Measurements from ENCODE around the gene C2orf78.

Gene C2orf78

DNA sequence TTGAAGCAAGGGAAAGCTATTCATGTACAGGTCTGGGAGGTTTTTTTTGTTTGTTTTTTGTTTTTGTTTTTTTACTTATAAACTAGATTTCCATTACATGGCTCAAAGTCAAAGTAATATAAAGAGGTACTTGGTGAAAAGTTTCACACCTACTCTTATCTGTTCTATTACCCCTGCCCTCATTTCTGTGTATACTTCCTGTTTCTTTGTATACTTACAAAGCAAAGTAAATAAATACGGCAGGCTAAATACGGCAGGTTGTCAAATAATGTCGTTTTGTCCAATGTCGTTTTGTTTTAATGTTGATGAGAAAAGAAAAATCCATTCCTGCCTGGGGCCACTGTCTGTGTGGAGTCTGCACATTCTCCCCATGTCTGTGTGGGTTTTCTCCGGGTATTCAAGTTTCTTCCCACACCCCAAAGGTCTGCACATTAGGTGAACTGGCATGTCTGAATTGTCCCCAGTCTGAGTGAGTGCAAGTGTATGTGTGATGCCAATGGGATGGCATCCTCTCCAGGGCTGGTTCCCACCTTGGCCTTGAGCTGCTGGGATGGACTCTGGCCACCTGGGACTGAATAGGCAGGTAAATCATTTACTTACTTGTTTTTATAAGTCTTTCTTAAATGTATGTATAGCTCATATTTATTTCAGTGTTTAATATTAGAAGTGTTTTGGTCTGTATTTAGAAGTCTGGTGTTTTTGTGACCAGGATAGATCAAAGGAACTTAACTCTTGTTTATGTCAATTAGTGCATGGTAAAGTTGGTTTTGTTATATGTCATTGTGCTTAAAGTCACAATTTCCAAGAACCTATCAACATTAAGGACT, 58.1 kb downstream of the C2orf78 start:
- DNase-seq = no peak

DNA sequence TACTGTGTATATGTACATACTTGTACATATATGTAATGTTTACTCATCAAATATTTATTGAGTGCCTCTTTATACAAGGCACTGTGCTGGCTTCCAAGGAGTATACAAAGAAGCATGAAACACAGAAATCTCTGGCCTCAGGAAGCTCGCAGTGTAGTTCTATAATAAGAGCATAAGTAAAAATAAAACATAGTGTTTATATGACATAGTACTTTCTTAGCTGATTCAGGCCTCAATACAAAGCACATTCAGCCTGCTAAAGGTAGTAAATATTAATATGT, 58.7 kb downstream of the C2orf78 start:
- no peak for DNase-seq

DNA sequence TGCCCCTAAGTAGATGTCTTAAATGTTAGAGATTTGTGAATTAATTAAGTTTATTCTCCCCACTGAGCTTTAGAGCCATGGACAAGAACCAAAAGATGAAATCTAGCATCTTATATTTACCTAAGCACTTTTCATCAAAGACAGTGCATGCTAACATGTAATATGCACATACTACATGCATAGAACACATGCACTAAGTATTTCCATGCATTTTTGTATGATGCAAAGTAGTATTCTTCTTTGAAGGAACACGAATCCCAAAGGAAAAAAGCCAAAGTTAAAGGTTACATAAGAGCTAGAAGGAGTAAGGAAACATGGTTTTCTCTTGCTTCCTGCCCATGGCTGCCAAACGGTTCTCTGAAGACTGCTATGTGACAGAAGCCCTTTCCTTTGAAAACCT, 60.1 kb downstream of the C2orf78 start:
- DNase-seq = no peak

DNA sequence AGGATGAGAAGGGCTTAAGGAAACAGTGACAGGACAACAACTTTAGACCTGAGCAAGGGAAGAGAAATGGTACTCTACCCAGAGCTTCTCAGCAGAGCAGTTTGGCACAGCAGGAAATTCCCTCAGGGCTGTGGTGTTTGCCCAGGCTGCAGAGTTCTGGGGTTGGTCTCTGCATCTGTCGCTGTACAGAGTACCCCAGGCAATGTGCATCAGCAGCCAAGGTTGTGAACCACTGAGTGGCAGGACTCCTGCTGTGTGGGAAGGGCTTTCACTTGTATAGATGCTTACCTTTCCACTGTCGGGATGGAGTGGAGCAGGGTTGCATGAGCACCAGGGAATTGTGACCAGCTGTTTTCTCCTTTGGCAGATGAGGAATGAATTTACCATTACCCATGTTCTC, 66.0 kb downstream of the C2orf78 start:
- DNase-seq = no peak

DNA sequence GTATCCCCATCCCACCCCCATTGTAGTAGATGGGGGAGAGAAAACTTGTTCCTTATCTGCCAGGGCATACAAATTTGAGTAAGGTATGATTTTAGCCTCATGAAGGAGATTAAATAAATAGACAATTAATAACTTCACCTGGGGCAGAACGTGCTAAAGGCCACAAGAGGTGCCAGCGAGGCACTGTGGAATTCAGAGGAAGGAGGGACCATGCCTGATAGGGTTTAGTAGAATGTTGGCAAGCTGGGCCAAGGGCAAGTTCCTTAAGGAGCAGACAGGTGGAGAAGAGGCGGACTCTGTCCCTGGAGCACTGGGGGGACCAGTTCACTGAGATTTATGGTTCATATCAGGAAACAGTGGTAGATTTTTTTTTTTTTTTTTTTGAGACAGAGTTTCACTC, 67.3 kb downstream of the C2orf78 start:
- DNase-seq = no peak

DNA sequence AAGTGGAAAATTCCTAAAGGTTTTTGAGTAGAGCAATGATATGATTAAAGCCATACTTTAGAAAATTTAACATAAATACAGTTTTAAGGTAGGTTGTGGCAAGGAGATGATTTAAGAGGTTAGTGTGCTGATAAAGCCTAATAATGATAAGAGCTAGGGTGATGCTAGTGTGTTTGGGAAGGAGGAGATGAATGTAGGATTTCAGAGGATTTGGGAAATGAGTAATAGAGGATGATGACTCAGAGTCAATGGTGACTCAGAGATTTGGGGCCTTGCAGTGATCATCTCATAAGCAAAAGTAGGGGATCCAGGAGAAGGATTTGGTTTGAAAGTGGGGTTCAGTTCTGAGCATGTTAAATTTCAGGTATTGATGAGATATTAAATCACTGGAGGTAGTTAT, 68.0 kb downstream of the C2orf78 start:
- no peak for DNase-seq

DNA sequence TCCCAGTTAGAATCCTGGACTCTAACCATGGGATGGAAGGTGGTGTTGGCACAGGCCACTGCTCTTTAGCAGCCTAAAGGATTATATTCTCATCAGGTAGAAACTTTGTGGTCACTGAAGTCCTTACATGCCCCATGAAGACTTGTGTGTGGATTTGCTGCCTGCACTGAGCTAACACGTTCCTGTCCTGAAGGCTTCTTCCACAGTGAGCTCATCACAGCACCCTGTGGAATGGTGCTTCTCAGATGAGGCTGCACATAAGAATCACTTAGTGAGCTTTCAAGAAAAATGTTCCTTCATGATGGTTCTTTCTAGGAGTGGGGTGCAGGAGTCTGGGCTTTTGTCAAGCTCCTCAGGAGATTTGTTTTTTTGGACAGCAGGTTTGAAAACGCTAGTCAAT, 71.5 kb downstream of the C2orf78 start:
- DNase-seq = no peak

DNA sequence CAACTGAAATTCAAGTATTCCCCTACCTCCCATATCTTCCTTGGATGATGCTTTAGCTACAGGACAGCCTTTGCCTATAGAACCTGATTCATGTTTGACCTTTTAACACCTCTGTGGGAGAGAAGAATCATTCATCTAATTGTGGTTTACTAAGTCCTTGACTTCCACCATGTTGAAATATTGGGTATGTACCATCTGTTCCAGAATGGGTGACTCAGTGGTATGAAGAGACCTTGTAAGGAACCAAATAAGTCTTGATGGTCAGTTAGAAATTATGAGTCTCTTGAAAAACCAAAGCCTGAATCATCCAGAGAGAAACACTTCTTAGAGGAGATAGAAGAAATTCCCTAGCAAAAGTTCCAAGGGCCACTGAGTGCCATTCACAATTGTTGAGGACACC, 72.2 kb downstream of the C2orf78 start:
- DNase-seq = no peak

DNA sequence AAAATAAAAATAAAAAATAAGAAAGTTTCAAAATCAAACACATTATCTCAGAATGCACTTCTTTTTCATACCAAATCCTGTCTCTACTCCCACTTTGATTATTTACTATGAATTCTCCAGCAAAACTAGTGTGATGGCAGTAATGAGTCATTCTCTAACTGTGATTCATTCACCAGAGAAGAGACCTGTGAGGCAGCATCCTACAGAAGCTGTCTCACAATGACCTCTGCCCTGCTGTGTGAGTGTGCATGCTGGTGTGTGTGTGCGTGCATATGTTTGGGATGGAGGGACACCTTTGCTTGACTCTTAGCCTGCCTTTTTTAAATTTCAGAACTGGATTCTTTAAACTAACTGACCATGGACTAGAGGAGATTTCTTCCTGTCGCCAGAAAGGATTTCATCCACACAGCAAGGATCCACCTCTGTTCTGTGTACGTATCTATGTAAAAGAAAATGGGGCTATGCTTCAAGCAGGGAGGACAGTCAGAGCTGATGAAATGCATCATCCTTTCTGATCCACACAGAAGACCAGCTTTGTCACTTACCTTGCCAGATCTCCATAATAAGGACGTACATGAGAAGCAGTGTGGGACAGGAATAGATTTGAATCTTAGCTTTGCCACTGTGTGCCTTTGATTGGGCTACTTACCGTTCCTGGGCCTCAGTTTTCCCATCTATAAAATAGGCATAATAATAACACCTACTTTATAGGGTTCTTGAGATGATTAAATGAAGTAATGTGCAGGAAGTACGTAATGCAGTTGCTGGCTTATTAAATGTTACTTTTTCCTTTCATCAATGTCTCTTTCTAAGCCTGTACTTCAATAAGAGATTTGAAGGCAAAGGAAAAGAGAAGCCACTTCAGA, 76.0 kb downstream of the C2orf78 start:
- no peak for DNase-seq

DNA sequence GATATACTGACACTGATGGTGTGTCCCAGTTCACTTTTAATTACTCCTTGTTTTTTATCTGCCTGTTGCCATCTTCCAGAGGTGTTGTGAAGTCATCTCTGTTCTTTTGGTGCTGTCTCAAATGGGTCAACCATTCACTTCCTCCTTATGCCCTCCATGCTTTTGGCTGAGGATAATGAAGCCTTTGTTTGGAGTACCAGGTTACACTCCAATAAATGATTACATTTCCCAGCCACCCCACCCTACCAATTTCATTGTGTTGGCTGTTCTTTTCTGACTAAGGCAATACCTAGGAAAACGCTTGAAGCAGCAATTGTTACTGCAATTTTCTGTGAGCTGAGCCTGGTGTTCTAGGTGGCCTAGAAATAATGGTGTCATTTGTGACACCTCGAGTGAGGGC, 79.0 kb downstream of the C2orf78 start:
- no peak for DNase-seq
